COR-L47 (cell line): ENCODE data around the gene TEKT4.
"Not testable (repeated sequence)": the region's sequence is repeated elsewhere in the genome, so short reads cannot be mapped to it uniquely, and the experiment has no call there.

Source experiments
- DNase-seq: peaks from one replicate; lab custom pipeline; 2025; lab: John Stamatoyannopoulos, UW

The TEKT4 gene, protein sequence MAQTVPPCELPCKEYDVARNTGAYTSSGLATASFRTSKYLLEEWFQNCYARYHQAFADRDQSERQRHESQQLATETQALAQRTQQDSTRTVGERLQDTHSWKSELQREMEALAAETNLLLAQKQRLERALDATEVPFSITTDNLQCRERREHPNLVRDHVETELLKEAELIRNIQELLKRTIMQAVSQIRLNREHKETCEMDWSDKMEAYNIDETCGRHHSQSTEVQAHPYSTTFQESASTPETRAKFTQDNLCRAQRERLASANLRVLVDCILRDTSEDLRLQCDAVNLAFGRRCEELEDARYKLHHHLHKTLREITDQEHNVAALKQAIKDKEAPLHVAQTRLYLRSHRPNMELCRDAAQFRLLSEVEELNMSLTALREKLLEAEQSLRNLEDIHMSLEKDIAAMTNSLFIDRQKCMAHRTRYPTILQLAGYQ

GRCh38 chr2:94871226-94872087, at the start of gene TEKT4:
TEKT4 (plus strand) TSS chr2:94871430; CDS start chr2:94871580, 150 bp downstream.
- DNase-seq = peak; percentile 59

DNA sequence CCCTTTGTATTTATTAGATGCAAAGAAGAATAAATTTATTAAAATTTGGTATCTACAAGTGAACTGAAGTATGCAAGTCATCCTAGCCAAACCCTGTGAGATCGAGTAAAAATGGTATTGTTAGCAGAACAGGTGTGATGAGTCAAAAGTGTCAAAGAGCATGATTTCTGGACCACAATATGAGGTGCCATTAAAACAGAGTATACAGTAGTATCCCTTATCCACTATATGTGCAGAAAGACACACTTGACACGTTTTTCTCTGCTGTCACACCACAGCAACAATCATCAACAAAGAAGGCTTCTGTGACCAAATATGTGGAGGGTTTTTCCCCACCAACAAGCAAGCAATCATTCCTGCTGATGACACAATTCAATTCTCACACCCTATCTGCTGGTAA, 32.0 kb upstream of the TEKT4 start:
- DNase-seq = not testable (repeated sequence)

GRCh38 chr2:94856856-94857255, 14.4 kb upstream of the TEKT4 start:
- DNase-seq = not testable (repeated sequence)

- DNase-seq = peak; percentile 29
Measured at GRCh38 chr2:94857367-94858162, 13.7 kb upstream of the TEKT4 start.

DNA sequence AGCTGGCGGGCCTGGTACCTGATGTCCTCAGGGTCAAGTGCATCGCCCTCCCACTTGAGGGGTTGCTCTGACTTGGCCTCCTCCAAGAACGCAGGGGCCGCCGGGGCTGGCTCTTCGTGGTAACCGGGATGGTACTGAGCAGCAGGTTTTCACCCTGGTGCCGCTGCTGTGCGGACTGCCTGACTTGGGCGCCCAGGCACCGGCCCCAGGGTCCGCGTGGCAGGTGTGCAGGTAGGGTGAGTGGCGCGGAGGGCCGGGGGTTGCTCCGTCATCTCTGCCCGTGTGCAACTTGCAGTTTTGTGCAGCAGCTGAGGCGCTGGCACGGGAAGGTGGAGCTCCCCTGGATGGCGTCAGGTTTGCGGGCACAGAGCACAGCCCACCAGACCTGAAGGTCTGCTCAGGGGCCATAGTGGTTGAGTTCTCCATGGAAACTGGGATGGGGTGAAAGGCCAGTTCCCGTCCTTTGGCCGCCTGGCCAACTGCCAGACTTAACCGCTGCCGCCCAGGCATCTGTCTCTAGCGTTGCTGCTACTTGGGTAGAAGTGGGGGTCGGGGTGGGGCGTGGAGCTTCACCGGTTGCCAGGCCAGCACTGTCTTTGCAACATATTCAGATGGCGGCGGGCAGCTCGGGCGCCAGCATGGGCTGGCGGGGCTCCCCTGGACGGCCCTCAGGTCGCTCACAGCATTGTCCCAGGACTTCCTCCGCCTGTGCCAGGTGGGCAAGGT, 12.9 kb upstream of the TEKT4 start:
- DNase-seq = not testable (repeated sequence)

DNA sequence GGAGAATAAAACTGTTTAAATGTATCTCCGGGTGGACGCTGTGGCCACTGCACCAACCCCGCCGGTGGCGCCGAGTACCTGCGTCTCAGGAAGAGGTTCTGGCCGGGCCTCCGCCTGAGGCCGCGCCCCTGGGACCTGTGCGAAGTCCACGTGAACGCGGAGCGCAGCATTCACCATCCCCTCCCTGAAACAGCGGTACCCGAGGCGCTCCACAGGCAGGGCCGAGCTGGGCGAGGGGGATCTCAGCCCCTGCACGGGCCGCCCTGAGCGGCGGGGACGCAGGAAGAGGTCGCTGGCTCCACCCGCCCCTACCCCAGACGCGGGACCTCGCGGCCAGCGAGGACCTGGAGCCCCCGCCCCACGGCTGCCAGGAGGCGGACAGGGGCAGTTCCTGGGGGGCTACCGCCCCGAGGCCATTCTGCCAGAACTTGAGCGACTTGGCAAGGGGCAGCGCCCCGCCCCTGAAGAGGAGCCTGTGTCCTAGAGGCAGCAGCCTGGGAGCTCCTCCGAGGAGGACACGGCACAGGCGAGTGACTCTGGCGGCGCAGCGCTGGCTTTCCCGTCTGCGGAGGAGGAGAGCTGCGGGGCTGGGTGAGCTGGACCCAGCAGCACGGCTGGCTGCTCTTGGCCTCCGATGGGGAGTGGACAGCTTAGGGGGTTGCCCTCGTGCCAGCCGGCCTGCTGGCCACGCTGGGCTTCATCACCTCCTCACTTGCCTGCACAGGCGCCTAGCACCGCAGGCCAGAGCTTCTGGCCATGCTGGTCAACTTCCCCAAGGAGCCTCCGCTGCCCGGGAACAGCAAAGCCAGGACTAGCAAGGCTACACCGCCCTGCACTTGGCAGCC, 9.7 kb upstream of the TEKT4 start:
- DNase-seq = no peak

GRCh38 chr2:94862903-94863302, 8.3 kb upstream of the TEKT4 start:
- not testable (repeated sequence) for DNase-seq

GRCh38 chr2:94869131-94869530, 2.1 kb upstream of the TEKT4 start:
- DNase-seq = no peak

GRCh38 chr2:94869552-94870439, 1.4 kb upstream of the TEKT4 start:
- DNase-seq = no peak

DNA sequence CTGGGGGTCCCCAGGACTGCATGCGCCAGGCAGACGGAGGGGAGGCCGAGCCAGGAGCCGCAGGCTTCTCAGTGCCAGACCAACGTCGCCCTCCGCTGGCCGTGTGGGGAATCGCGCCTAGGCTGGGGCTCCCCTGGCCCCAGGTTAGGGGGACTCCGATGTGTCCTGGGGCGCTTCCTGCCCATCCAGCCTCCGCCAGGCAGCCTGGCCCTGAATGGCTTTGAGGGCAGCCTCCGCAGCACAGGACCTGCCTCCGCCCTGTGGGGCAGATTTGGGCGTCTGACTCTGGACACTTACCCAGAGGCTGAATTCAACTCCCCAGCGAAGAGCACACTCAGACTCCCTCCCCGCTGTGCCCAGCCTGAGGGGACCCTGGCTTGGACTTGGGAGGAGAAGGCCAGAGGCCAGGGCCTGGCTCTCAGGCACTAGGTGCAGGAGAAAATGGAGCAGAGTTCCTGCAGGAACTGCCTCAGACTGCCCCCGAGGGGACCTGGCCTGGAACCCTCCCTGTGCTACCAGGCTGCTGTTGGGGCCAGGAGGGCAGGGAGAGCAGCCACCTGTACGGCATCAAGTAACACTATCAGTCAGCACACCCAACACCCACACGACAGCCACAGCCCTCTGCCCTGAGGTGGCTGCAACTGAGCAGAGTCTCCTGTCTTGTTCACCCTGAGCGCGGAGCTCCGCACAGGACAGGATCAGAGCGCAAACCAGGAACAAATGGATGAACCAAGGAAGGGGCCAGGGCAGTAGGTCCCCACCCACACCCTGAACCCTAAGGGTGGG, 597 bp upstream of the TEKT4 start:
- no peak for DNase-seq

GRCh38 chr2:94872088-94872618, 923 bp downstream of the TEKT4 start:
- DNase-seq = no peak

DNA sequence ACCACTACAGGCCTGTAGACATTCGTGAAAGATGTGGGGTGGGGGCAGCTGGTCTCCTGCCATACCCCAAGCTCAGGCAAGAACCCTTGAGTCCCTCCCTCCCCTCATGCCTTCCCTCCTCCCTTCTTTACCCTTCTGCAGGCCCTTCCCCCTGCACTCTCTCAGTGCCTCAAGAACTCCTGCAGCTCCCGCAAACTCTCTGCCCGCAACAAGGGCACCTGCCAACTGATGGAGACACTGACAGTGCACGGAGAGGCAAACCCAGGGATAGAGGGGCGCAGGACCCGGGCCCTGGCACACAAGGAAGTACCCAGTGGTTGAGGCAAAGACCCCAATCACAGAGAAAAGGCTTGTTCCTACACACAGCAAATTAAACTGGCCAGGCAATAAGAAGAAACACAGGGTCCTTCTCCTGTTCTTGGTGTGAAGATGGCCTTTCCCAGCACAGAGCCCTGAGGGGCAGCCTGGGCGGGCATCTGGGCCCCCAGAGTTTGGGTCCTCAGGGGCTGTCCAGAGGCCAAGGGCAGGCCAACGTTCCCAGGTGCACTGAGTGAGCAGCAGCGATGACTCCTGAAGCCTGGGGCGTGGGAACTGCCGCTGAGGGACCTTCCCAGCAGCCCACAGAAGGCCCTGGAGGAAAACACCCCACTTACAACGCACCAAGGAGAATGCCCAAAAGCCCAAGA, 1.6 kb downstream of the TEKT4 start:
- DNase-seq = no peak

DNA sequence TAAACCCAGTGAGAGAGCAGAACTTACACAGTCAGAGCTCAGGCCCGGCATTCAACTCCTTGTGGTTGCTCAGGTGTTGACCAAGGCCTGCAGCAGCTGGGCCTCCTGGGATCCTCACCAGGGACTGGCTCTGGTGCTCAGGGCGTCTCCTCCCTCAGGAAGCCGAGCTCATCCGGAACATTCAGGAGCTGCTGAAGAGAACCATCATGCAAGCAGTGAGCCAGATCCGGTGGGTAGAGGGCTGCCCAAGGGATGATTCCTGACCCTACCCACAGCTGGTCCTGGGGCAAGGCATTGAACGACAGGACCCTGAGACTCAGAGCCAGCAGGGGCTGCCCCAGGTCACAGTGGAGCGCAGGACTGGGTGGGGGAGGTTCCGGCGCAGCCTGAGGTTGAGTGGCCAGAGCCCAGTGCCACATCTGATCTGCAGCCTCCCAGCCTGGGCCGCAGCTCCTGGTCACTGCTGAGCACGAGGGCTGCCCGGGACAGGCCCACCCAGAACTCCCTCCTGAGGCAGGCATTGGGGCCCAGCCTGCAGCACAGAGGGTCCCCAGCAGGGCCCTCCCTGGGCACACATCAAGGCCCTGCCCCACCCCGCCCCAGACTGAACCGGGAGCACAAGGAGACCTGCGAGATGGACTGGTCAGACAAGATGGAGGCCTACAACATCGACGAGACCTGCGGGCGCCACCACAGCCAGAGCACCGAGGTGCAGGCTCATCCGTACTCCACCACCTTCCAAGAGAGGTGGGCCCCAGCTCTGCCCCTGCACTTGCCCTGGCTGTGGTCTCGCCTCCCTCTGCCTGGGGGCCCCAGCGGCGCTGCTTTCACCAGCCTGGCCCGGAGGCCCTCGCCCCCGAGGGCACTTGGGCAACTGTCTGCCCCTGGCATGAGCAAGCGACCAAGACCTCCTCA, 2.4 kb downstream of the TEKT4 start:
- no peak for DNase-seq

DNA sequence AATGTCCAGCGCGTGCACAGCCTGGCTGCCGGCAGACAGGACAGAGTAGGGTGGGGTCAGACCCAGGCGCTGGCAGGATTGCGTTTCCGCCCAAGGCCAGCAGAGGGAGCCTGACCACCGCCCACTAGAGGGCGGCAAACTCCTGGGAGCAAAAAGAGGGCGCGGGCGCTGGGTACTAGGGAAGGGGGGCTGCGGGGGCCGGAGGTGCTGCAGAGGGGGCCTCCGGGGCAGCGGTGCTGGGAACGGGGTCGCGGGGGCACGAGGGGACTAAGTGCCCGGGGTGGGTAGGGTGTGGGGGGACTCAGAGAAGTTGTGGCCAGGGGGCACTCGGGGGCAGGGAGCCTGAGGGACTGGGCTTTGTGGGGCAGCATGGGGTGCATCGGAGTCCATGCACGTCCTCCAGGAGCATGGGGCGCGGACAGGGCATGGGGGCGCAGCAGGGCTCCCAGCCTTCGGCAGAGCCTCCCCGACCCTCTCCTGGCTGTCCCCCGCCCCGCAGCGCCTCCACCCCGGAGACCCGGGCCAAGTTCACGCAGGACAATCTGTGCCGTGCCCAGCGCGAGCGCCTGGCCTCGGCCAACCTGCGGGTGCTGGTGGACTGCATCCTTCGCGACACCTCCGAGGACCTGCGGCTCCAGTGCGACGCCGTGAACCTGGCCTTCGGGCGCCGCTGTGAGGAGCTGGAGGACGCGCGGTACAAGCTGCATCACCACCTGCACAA, 3.2 kb downstream of the TEKT4 start:
- peak; percentile 28 for DNase-seq

DNA sequence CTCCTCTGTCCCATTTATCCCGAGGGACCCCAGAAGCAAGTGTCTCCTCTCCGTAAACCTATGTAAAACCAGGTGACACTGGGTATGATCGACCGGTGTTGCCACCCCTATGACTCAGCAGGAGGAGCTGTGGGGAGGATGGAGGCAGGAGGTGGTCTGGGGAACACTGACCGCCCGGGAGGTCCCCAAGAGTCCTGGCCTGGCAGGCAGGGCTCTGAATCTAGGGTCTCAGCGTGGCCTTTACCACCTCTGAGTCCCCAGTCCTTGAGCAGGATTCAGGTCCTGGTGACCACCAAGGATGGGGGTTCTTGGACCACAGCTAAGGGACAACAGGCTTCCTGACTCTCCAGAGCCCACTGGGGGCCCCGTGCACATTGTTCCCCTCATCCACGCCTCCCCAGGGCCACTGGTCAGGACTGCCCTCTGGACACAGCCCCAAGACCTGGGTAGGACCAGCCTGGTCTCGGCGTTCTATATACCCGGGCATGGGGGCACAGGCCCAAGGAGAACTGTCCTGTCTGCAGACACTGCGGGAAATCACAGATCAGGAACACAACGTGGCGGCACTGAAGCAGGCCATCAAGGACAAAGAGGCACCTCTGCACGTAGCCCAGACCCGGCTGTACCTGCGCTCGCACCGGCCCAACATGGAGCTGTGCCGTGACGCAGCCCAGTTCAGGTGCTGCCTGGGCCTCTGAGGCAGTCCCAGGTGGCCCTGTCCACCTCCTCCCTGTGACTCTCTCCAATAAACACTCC, 4.0 kb downstream of the TEKT4 start:
- no peak for DNase-seq
